HG02610 (cell line): ENCODE results near the gene RTL10.
"Not testable (repeated sequence)": the region's sequence is repeated elsewhere in the genome, so short reads cannot be mapped to it uniquely, and the experiment has no call there.

Experiments
- ATAC-seq: cut with Tn5 transposase; IDR thresholded peaks from one replicate; pipeline ENCODE4 v1.9.1; 2021; ENCODE audit warnings: mild to moderate bottlenecking, moderate library complexity; ENCODE audit not compliant: unreplicated experiment

Gene RTL10

GRCh38 chr22:19846620-19847344 is 7.9 kb downstream of the RTL10 start:
- ATAC-seq = no peak

- no peak for ATAC-seq
These were observed 9.5 kb downstream of the RTL10 start for GRCh38 chr22:19845054-19845722.

- ATAC-seq = no peak
These were observed 10.2 kb downstream of the RTL10 start for GRCh38 chr22:19844377-19845053.

GRCh38 chr22:19843857-19844376 is 10.8 kb downstream of the RTL10 start:
- no peak for ATAC-seq

GRCh38 chr22:19843107-19843856 is 11.4 kb downstream of the RTL10 start:
- ATAC-seq = no peak

- no peak for ATAC-seq
These were observed 12.1 kb downstream of the RTL10 start for GRCh38 chr22:19842393-19843106.

GRCh38 chr22:19841641-19842392 is 12.9 kb downstream of the RTL10 start:
- ATAC-seq = no peak

GRCh38 chr22:19840955-19841640 is 13.6 kb downstream of the RTL10 start:
- ATAC-seq = no peak

- ATAC-seq = no peak
These were observed 14.6 kb downstream of the RTL10 start for GRCh38 chr22:19840059-19840458.

- ATAC-seq = no peak
These were observed 16.8 kb downstream of the RTL10 start for GRCh38 chr22:19837915-19838314.

- no peak for ATAC-seq
These were observed 18.2 kb downstream of the RTL10 start for GRCh38 chr22:19836512-19836911.

GRCh38 chr22:19834599-19834998 is 20.1 kb downstream of the RTL10 start:
- ATAC-seq = no peak

- not testable (repeated sequence) for ATAC-seq
These were observed 21.3 kb downstream of the RTL10 start for GRCh38 chr22:19833327-19833726.

- no peak for ATAC-seq
These were observed 22.1 kb downstream of the RTL10 start for GRCh38 chr22:19832476-19833108.

- not testable (repeated sequence) for ATAC-seq
These were observed 22.7 kb downstream of the RTL10 start for GRCh38 chr22:19831979-19832378.

- no peak for ATAC-seq
These were observed 23.7 kb downstream of the RTL10 start for GRCh38 chr22:19831016-19831415.

GRCh38 chr22:19828035-19828401 is 26.7 kb downstream of the RTL10 start:
- no peak for ATAC-seq

GRCh38 chr22:19827341-19828034 is 27.2 kb downstream of the RTL10 start:
- ATAC-seq = no peak
